H9 (cell line): ENCODE measurements around the gene DNASE1. TPM values are rescaled to one million over a fixed set of nuclear protein-coding genes. Genes with fewer than 3 reads are reported as not detected.

ENCODE experiments used
- DNase-seq: peaks from one replicate; pipeline ENCODE4 v3.0.0-alpha.2; 2017
- H2AFZ ChIP-seq: one replicate; pipeline ENCODE4 v1.6.1; 2013; ENCODE audit warnings: mild to moderate bottlenecking, low read length, control low read depth, moderate library complexity
- H2AK5ac ChIP-seq: 2 replicates; pipeline ENCODE4 v1.6.1; 2013; ENCODE audit warnings: low read length, control low read depth, mixed read lengths; ENCODE audit not compliant: insufficient read length
- H2BK120ac ChIP-seq: one replicate; pipeline ENCODE4 v1.6.1; 2013; ENCODE audit warnings: low read depth, mild to moderate bottlenecking, low read length, control low read depth, inconsistent platforms; ENCODE audit not compliant: poor library complexity, severe bottlenecking
- H2BK12ac ChIP-seq: 2 replicates; pipeline ENCODE4 v1.6.1; 2013; ENCODE audit warnings: low read length, control low read depth, mixed read lengths, low read depth; ENCODE audit not compliant: insufficient read length
- H2BK15ac ChIP-seq: 2 replicates; pipeline ENCODE4 v1.6.1; 2013; ENCODE audit warnings: low read depth, low read length, control low read depth
- H2BK20ac ChIP-seq: one replicate; pipeline ENCODE4 v1.6.1; 2013; ENCODE audit warnings: low read depth, mild to moderate bottlenecking, low read length, control low read depth, inconsistent platforms; ENCODE audit not compliant: poor library complexity, severe bottlenecking
- H2BK5ac ChIP-seq: 2 replicates; pipeline ENCODE4 v1.6.1; 2013; ENCODE audit warnings: low read length, control low read depth, mixed read lengths; ENCODE audit not compliant: insufficient read length
- H3K14ac ChIP-seq: 2 replicates; pipeline ENCODE4 v1.6.1; 2013; ENCODE audit warnings: low read length, control low read depth; ENCODE audit not compliant: insufficient read depth
- H3K18ac ChIP-seq: 2 replicates; pipeline ENCODE4 v1.6.1; 2013; ENCODE audit warnings: low read depth, mild to moderate bottlenecking, mixed read lengths, low read length, control low read depth; ENCODE audit not compliant: insufficient read length
- H3K23ac ChIP-seq: 2 replicates; pipeline ENCODE4 v1.6.1; 2013; ENCODE audit warnings: low read length, control low read depth, mixed read lengths, low read depth; ENCODE audit not compliant: insufficient read length
- H3K23me2 ChIP-seq: 2 replicates; pipeline ENCODE4 v1.6.1; 2013; ENCODE audit warnings: low read depth, mild to moderate bottlenecking, mixed read lengths, low read length, control low read depth; ENCODE audit not compliant: insufficient read length, poor library complexity, severe bottlenecking
- H3K27ac ChIP-seq: 2 replicates; pipeline ENCODE4 v1.5.1; 2013; ENCODE audit warnings: low read length, control low read depth, mixed read lengths, low read depth; ENCODE audit not compliant: insufficient read length
- H3K27me3 ChIP-seq: 2 replicates; pipeline ENCODE4 v1.6.1; 2013; ENCODE audit warnings: low read length, control low read depth, inconsistent platforms; ENCODE audit not compliant: insufficient read depth
- H3K4ac ChIP-seq: 2 replicates; pipeline ENCODE4 v1.6.1; 2013; ENCODE audit warnings: low read depth, mild to moderate bottlenecking, control low read depth, inconsistent platforms, low read length, moderate library complexity
- H3K4me1 ChIP-seq: 2 replicates; pipeline ENCODE4 v1.6.1; 2013; ENCODE audit warnings: low read length, control low read depth, inconsistent platforms; ENCODE audit not compliant: insufficient read depth
- H3K4me2 ChIP-seq: 2 replicates; pipeline ENCODE4 v1.6.1; 2013; ENCODE audit warnings: low read length, control low read depth, mixed read lengths; ENCODE audit not compliant: insufficient read length, insufficient read depth
- H3K56ac ChIP-seq: 2 replicates; pipeline ENCODE4 v1.6.1; 2013; ENCODE audit warnings: low read depth, mild to moderate bottlenecking, mixed read lengths, low read length, control low read depth; ENCODE audit not compliant: insufficient read length
- H3K79me1 ChIP-seq: 2 replicates; pipeline ENCODE4 v1.6.1; 2013; ENCODE audit warnings: low read depth, mild to moderate bottlenecking, moderate library complexity, low read length, control low read depth, inconsistent platforms; ENCODE audit not compliant: insufficient read depth, poor library complexity, severe bottlenecking
- H3K79me2 ChIP-seq: 2 replicates; pipeline ENCODE4 v1.6.1; 2013; ENCODE audit warnings: low read length, control low read depth, inconsistent platforms; ENCODE audit not compliant: insufficient read depth
- H3K9ac ChIP-seq: 2 replicates; pipeline ENCODE4 v1.6.1; 2013; ENCODE audit warnings: low read length, control low read depth, mixed read lengths; ENCODE audit not compliant: insufficient read length; ENCODE audit errors: extremely low read depth
- H3K9me3 ChIP-seq: one replicate; pipeline ENCODE4 v1.6.1; 2013; ENCODE audit warnings: low read depth, low read length, inconsistent platforms; ENCODE audit not compliant: control insufficient read depth
- H3T11ph ChIP-seq: one replicate; pipeline ENCODE4 v1.6.1; 2013; ENCODE audit warnings: mild to moderate bottlenecking, low read length, control low read depth, inconsistent platforms
- H4K20me1 ChIP-seq: one replicate; pipeline ENCODE4 v1.6.1; 2013; ENCODE audit not compliant: control insufficient read depth, insufficient read length, insufficient read depth
- H4K5ac ChIP-seq: 2 replicates; pipeline ENCODE4 v1.6.1; 2013; ENCODE audit warnings: low read depth, mild to moderate bottlenecking, mixed read lengths, low read length, control low read depth; ENCODE audit not compliant: insufficient read length
- H4K8ac ChIP-seq: replicated peaks from 2 replicates; pipeline ENCODE4 v1.6.1; 2013; ENCODE audit warnings: low read length, control low read depth, mixed read lengths, low read depth; ENCODE audit not compliant: insufficient read length
- H4K91ac ChIP-seq: 2 replicates; pipeline ENCODE4 v1.6.1; 2013; ENCODE audit warnings: low read depth, mild to moderate bottlenecking, moderate library complexity, mixed read lengths, low read length, control low read depth; ENCODE audit not compliant: insufficient read length
- H3K27ac Mint-ChIP-seq, 3 experiments: 2 replicates in 2 of 3; 3 replicates in 1 of 3; pipeline ENCODE4 v1.8.0; 2020 to 2021; ENCODE audit warnings: mixed read lengths in 3 of 3, mild to moderate bottlenecking in 1 of 3, moderate library complexity in 1 of 3
- H3K27me3 Mint-ChIP-seq: 2 replicates; pipeline ENCODE4 v1.8.0; 2021; ENCODE audit warnings: low read depth, mild to moderate bottlenecking, moderate library complexity, mixed read lengths
- H3K36me3 Mint-ChIP-seq, 3 experiments: 2 replicates in 2 of 3; 3 replicates in 1 of 3; pipeline ENCODE4 v1.8.0; 2020 to 2021; ENCODE audit warnings: low read depth in 3 of 3, mixed read lengths in 3 of 3; ENCODE audit not compliant: insufficient read depth in 1 of 3
- H3K4me1 Mint-ChIP-seq, 2 experiments: 2 replicates each; pipeline ENCODE4 v1.8.0; 2020; ENCODE audit warnings: mixed read lengths in 2 of 2
- H3K4me3 Mint-ChIP-seq, 2 experiments: 2 replicates in 1 of 2; 3 replicates in 1 of 2; pipeline ENCODE4 v1.8.0; 2020 to 2021; ENCODE audit warnings: mild to moderate bottlenecking in 2 of 2, mixed read lengths in 2 of 2, moderate library complexity in 1 of 2
- H3K9me3 Mint-ChIP-seq, 2 experiments: 2 replicates in 1 of 2; 3 replicates in 1 of 2; pipeline ENCODE4 v1.8.0; 2020; ENCODE audit warnings: mild to moderate bottlenecking in 2 of 2, mixed read lengths in 2 of 2, moderate library complexity in 1 of 2
- WGBS: extraction: QIAGEN DNeasy Blood & Tissue Kit; methylation state at CpG from one replicate; pipeline ENCODE4 v1.1.7; 2013; ENCODE audit warnings: missing lambda C conversion rate, low lambda C conversion rate, mixed read lengths; ENCODE audit not compliant: insufficient read length; ENCODE audit errors: extremely low coverage; 5-methylcytosine and 5-hydroxymethylcytosine counted together
- total RNA-seq: library from RNA; stranded (reverse); gene quantifications from 2 replicates; pipeline ENCODE4 v1.2.1, GENCODE V29; 2021
- TF ChIP-seq, protein P1 (sequence below): fragments of 200-600 bp; sonication (generic); conservative IDR thresholded peaks from 3 replicates; pipeline ENCODE4 v1.8.0; 2021; ENCODE audit warnings: antibody characterized with exemption, mild to moderate bottlenecking

The DNASE1 gene
- total RNA-seq, 1 experiment from 2014 or later = 10.1 TPM

DNA sequence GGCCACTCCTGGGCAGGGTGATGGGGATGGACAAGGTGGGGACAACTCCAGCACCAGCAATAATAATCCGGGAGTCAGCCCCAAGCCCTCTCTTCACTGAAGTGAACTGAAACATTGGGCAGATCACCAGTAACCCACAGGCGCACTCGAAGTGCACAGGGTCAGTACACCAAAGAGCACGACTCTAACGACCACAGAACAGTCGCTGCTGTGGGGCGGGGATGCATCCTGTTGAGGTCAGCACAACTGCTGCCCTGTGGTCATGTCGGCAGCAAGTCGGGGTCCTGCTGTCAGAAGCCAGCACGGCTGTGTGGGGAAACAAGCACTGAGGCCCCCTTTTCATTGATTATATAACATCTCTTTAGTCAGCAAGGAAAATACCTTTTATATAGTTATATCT is 14.6 kb downstream of the DNASE1 start:
- H2AFZ ChIP-seq = no peak overlapping the region
- H3K56ac ChIP-seq = no peak overlapping the region
- no peak overlapping the region for H3K4me2 ChIP-seq
- no peaks in the 10 kb centered on the region for H3K27me3 ChIP-seq
- no peak overlapping the region for H3K9ac ChIP-seq
- H3K18ac ChIP-seq = no peak overlapping the region
- H2BK120ac ChIP-seq = no peak overlapping the region
- Mint-ChIP-seq H3K4me1 (no peaks in the 10 kb centered on the region), H3K4me3 (no peak overlapping the region), H3K9me3 (no peaks in the 10 kb centered on the region), H3K36me3 (peaks cover 48 to 81% (median 76%) of the 10 kb centered on the region in 3 experiments), H3K27ac (no peak overlapping the region), H3K27me3 (no peaks in the 10 kb centered on the region; the same call in 1 of the 2 replicates)
- no peaks in the 10 kb centered on the region for H4K20me1 ChIP-seq
- WGBS = no CpG with 5 or more reads among the region's 10 CpGs
- H3K4ac ChIP-seq = no peak overlapping the region
- H3K23ac ChIP-seq = no peak overlapping the region
- no peaks in the 10 kb centered on the region for H3K79me1 ChIP-seq
- H4K8ac ChIP-seq = no peak overlapping the region
- no peak overlapping the region for H4K91ac ChIP-seq
- no peak overlapping the region for H3T11ph ChIP-seq
- no peak overlapping the region for H2BK20ac ChIP-seq
- H2BK5ac ChIP-seq = no peak overlapping the region
- H3K14ac ChIP-seq = no peak overlapping the region
- H3K4me1 ChIP-seq = no peaks in the 10 kb centered on the region
- no peak overlapping the region for H2AK5ac ChIP-seq
- no peak overlapping the region for H2BK12ac ChIP-seq
- no peak overlapping the region for H4K5ac ChIP-seq
- no peaks in the 10 kb centered on the region for H3K9me3 ChIP-seq
- H2BK15ac ChIP-seq = no peak overlapping the region; the same call in 1 of the 2 replicates
- H3K23me2 ChIP-seq = no peaks in the 10 kb centered on the region
- no peaks in the 10 kb centered on the region for H3K79me2 ChIP-seq
- no peak overlapping the region for H3K27ac ChIP-seq
- TF ChIP-seq, protein P1, sequence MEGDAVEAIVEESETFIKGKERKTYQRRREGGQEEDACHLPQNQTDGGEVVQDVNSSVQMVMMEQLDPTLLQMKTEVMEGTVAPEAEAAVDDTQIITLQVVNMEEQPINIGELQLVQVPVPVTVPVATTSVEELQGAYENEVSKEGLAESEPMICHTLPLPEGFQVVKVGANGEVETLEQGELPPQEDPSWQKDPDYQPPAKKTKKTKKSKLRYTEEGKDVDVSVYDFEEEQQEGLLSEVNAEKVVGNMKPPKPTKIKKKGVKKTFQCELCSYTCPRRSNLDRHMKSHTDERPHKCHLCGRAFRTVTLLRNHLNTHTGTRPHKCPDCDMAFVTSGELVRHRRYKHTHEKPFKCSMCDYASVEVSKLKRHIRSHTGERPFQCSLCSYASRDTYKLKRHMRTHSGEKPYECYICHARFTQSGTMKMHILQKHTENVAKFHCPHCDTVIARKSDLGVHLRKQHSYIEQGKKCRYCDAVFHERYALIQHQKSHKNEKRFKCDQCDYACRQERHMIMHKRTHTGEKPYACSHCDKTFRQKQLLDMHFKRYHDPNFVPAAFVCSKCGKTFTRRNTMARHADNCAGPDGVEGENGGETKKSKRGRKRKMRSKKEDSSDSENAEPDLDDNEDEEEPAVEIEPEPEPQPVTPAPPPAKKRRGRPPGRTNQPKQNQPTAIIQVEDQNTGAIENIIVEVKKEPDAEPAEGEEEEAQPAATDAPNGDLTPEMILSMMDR = no peak
- DNase-seq = no peak
